GM21717 (cell line): ENCODE results near the gene KCTD10.
"Not testable (repeated sequence)": the region's sequence is repeated elsewhere in the genome, so short reads cannot be mapped to it uniquely, and the experiment has no call there.

Source experiments
- ATAC-seq: cut with Tn5 transposase; IDR thresholded peaks from one replicate; pipeline ENCODE4 v1.9.1; 2021; ENCODE audit warnings: mild to moderate bottlenecking, moderate library complexity; ENCODE audit not compliant: unreplicated experiment

KCTD10 gene

GRCh38 chr12:109475121-109475520, 2.0 kb downstream of the KCTD10 start:
- ATAC-seq: no peak

GRCh38 chr12:109473526-109474270, 3.4 kb downstream of the KCTD10 start:
- not testable (repeated sequence) for ATAC-seq

- ATAC-seq: no peak
Observed at GRCh38 chr12:109473006-109473405, 4.1 kb downstream of the KCTD10 start.

GRCh38 chr12:109469517-109469916, 7.6 kb downstream of the KCTD10 start:
- ATAC-seq: no peak

- no peak for ATAC-seq
Observed at GRCh38 chr12:109467978-109468676, 9.0 kb downstream of the KCTD10 start.

GRCh38 chr12:109466821-109467220, 10.3 kb downstream of the KCTD10 start:
- ATAC-seq: no peak

GRCh38 chr12:109466305-109466704, 10.8 kb downstream of the KCTD10 start:
- ATAC-seq: no peak

- ATAC-seq: no peak
Observed at GRCh38 chr12:109464642-109465351, 12.3 kb downstream of the KCTD10 start.

GRCh38 chr12:109463756-109464155, 13.3 kb downstream of the KCTD10 start:
- no peak for ATAC-seq

GRCh38 chr12:109462868-109463692, 14.0 kb downstream of the KCTD10 start:
- ATAC-seq: no peak

- no peak for ATAC-seq
Observed at GRCh38 chr12:109461846-109462756, 15.0 kb downstream of the KCTD10 start.

- no peak for ATAC-seq
Observed at GRCh38 chr12:109461049-109461845, 15.9 kb downstream of the KCTD10 start.

- no peak for ATAC-seq
Observed at GRCh38 chr12:109460538-109460937, 16.6 kb downstream of the KCTD10 start.

- no peak for ATAC-seq
Observed at GRCh38 chr12:109459247-109459646, 17.9 kb downstream of the KCTD10 start.

- no peak for ATAC-seq
Observed at GRCh38 chr12:109458771-109459208, 18.3 kb downstream of the KCTD10 start.

GRCh38 chr12:109458086-109458485, 19.0 kb downstream of the KCTD10 start:
- ATAC-seq: no peak

GRCh38 chr12:109455706-109456105, 21.4 kb downstream of the KCTD10 start:
- no peak for ATAC-seq

GRCh38 chr12:109452489-109452888, 24.6 kb downstream of the KCTD10 start:
- no peak for ATAC-seq

GRCh38 chr12:109451400-109451799, 25.7 kb downstream of the KCTD10 start:
- no peak for ATAC-seq
